ENCODE measurements around the gene LRCOL1. TPM values are rescaled to one million over a fixed set of nuclear protein-coding genes. Genes with fewer than 3 reads are reported as not detected.

The LRCOL1 gene
- 0.15 TPM for polyA plus RNA-seq (ENCODE audit: insufficient read length)

- no peak for DNase-seq (ENCODE audit: low read depth)
Measured at GRCh38 chr12:132610051-132610759, at the start of gene LRCOL1. LRCOL1 (minus strand) TSS chr12:132610582; CDS start chr12:132606251, 4,331 bp downstream.

GRCh38 chr12:132660052-132660451 is 49.7 kb upstream of the LRCOL1 start:
- DNase-seq (ENCODE audit: low read depth): no peak

- no peak for DNase-seq (ENCODE audit: low read depth)
Measured at GRCh38 chr12:132659146-132659545, 48.8 kb upstream of the LRCOL1 start.

- DNase-seq (ENCODE audit: low read depth): no peak
Measured at GRCh38 chr12:132658149-132658894, 47.9 kb upstream of the LRCOL1 start.

GRCh38 chr12:132657004-132657727 is 46.8 kb upstream of the LRCOL1 start:
- no peak for DNase-seq (ENCODE audit: low read depth)

GRCh38 chr12:132653567-132654290 is 43.3 kb upstream of the LRCOL1 start:
- no peak for DNase-seq (ENCODE audit: low read depth)

- no peak for DNase-seq (ENCODE audit: low read depth)
Measured at GRCh38 chr12:132651444-132652100, 41.2 kb upstream of the LRCOL1 start.

GRCh38 chr12:132649226-132649945 is 39.0 kb upstream of the LRCOL1 start:
- no peak for DNase-seq (ENCODE audit: low read depth)

- no peak for DNase-seq (ENCODE audit: low read depth)
Measured at GRCh38 chr12:132648616-132649225, 38.3 kb upstream of the LRCOL1 start.

GRCh38 chr12:132647858-132648257 is 37.5 kb upstream of the LRCOL1 start:
- DNase-seq (ENCODE audit: low read depth): no peak

- no peak for DNase-seq (ENCODE audit: low read depth)
Measured at GRCh38 chr12:132646850-132647249, 36.5 kb upstream of the LRCOL1 start.

- DNase-seq (ENCODE audit: low read depth): no peak
Measured at GRCh38 chr12:132642846-132643835, 32.8 kb upstream of the LRCOL1 start.

- no peak for DNase-seq (ENCODE audit: low read depth)
Measured at GRCh38 chr12:132641811-132642650, 31.6 kb upstream of the LRCOL1 start.

GRCh38 chr12:132640936-132641335 is 30.6 kb upstream of the LRCOL1 start:
- no peak for DNase-seq (ENCODE audit: low read depth)

GRCh38 chr12:132639956-132640520 is 29.7 kb upstream of the LRCOL1 start:
- DNase-seq (ENCODE audit: low read depth): no peak

- no peak for DNase-seq (ENCODE audit: low read depth)
Measured at GRCh38 chr12:132638541-132639408, 28.4 kb upstream of the LRCOL1 start.

- no peak for DNase-seq (ENCODE audit: low read depth)
Measured at GRCh38 chr12:132637811-132638210, 27.4 kb upstream of the LRCOL1 start.
